ENCODE data around the gene PAFAH2.

GRCh38 chr1:26044414-26044813 lies 46.6 kb upstream of the PAFAH2 start:
- TF ChIP-seq CTCF (conservative IDR thresholded peaks at IDR 0.05; ENCODE audit: low read depth, low read length) (no peak), EZH2 (IDR thresholded peaks at IDR 0.05; ENCODE audit: borderline replicate concordance, low read depth, low read length, poor library complexity, severe bottlenecking) (no peak)

Data from A673 (cell line).